Panc1 (cell line): ENCODE data around the gene PLA2G1B. TPM values are rescaled to one million over a fixed set of nuclear protein-coding genes. Genes with fewer than 3 reads are reported as not detected.

Experiments
- ATAC-seq: fragments of 200-7000 bp; cut with Tn5 transposase; 2 replicates; pipeline ENCODE4 v1.9.1; 2020; ENCODE audit warnings: mild to moderate bottlenecking, moderate library complexity
- BruUV-seq: library from RNA; stranded (reverse); fragments of 400-500 nt; replicated peaks from 2 replicates; lab custom pipeline; 2021; lab: Mats Ljungman, UMichigan
- CTCF ChIA-PET: fragments of 300-600 bp; sonication (Branson Sonifier 250); formaldehyde crosslinking; loops from one replicate; lab custom pipeline; 2022; ENCODE audit warnings: antibody characterized with exemption; lab: Charles Lee
- POLR2A ChIA-PET: fragments of 300-600 bp; sonication (Branson Sonifier 250); formaldehyde crosslinking; loops from one replicate; lab custom pipeline; 2022; ENCODE audit warnings: antibody characterized with exemption; lab: Charles Lee
- DNase-seq: peaks from one replicate; pipeline ENCODE4 v3.0.0-alpha.2; 2010; ENCODE audit warnings: low read depth, low spot score
- H3K27ac ChIP-seq: 2 replicates; pipeline ENCODE4 v1.5.1; 2011; ENCODE audit warnings: mild to moderate bottlenecking, low read length, inconsistent platforms
- H3K27me3 ChIP-seq: fragments of 200-500 bp; sonication (Bioruptor generic); 2 replicates; pipeline ENCODE4 v1.6.0; 2014; ENCODE audit warnings: low read length, inconsistent platforms; ENCODE audit not compliant: control insufficient read depth, insufficient read depth
- H3K36me3 ChIP-seq: fragments of 200-500 bp; sonication (Bioruptor generic); 2 replicates; pipeline ENCODE4 v1.5.1; 2014; ENCODE audit warnings: inconsistent platforms, mild to moderate bottlenecking, low read length, moderate library complexity; ENCODE audit not compliant: control insufficient read depth, insufficient read depth
- H3K4me1 ChIP-seq: 2 replicates; pipeline ENCODE4 v1.5.1; 2011; ENCODE audit warnings: inconsistent platforms, mild to moderate bottlenecking, low read length, moderate library complexity; ENCODE audit not compliant: control insufficient read depth, insufficient read depth
- H3K4me3 ChIP-seq, 2 experiments: 2 replicates each; pipeline ENCODE4 v1.5.1; 2011 to 2012; ENCODE audit warnings: low read depth in 2 of 2, low read length in 2 of 2, mild to moderate bottlenecking in 2 of 2, inconsistent platforms in 1 of 2, moderate library complexity in 1 of 2
- H3K9me3 ChIP-seq: fragments of 200-500 bp; sonication (Bioruptor generic); 2 replicates; pipeline ENCODE4 v1.5.1; 2014; ENCODE audit warnings: low read depth, mild to moderate bottlenecking, inconsistent platforms, low read length, moderate library complexity; ENCODE audit not compliant: control insufficient read depth, insufficient read depth
- CTCF ChIP-seq: fragments of 450-650 bp; IDR thresholded peaks from 2 replicates; pipeline ENCODE4 v1.5.1; 2017; ENCODE audit warnings: mild to moderate bottlenecking
- POLR2AphosphoS5 ChIP-seq: IDR thresholded peaks from 2 replicates; pipeline ENCODE4 v1.6.1; 2012; ENCODE audit warnings: mild to moderate bottlenecking, low read depth, low read length, moderate library complexity
- REST ChIP-seq, 2 experiments: IDR thresholded peaks; 2 replicates each; pipeline ENCODE4 v1.6.1; 2011 to 2012; ENCODE audit warnings: low read depth in 2 of 2, control low read depth in 1 of 2, low read length in 1 of 2, mild to moderate bottlenecking in 1 of 2, moderate library complexity in 1 of 2; ENCODE audit not compliant: insufficient read depth in 1 of 2
- SIN3A ChIP-seq: IDR thresholded peaks from 2 replicates; pipeline ENCODE4 v1.6.1; 2012; ENCODE audit warnings: low read depth, mild to moderate bottlenecking, low read length, moderate library complexity, borderline replicate concordance; ENCODE audit not compliant: insufficient read depth
- TCF7L2 ChIP-seq: IDR thresholded peaks from 2 replicates; pipeline ENCODE4 v1.6.1; 2011; ENCODE audit warnings: mild to moderate bottlenecking, low read depth, low read length, inconsistent platforms
- in situ Hi-C: cut with HindIII; loops from 2 replicates; pipeline ENCODE4 v1.10.0; 2016; ENCODE audit warnings: low sequenced_read_pairs, low pct_unique_long_range_greater_than_20kb
- intact Hi-C: fragments of 100-400 bp; cut with micrococcal nuclease; formaldehyde crosslinking; loops from one replicate; pipeline ENCODE4 v1.10.0; 2022; ENCODE audit not compliant: unreplicated experiment
- total RNA-seq: library from RNA; stranded (reverse); gene quantifications from one replicate; pipeline ENCODE4 v1.2.1, GENCODE V29; 2021; ENCODE audit not compliant: unreplicated experiment

The PLA2G1B gene
- total RNA-seq, 1 experiment from 2014 or later = 0.69 TPM

GRCh38 chr12:120352117-120352516, 24.5 kb upstream of the PLA2G1B start:
- ATAC-seq (no peak), DNase-seq (no peak)
- TF ChIP-seq POLR2AphosphoS5 = no peak
- no peak for TF ChIP-seq REST (IDR thresholded peaks at IDR 0.05; ENCODE audit: insufficient read depth in 1 of 2, low read depth in 2 of 2, low read length in 1 of 2)
- TF ChIP-seq SIN3A = no peak
- TF ChIP-seq CTCF = no peak
- no peak for TF ChIP-seq TCF7L2
- BruUV-seq = no TSS peak
- intact Hi-C loops = no loop called here
- in situ Hi-C loops = no loop called here
- H3K36me3 ChIP-seq = no peaks in the 10 kb centered on the region
- no peaks in the 10 kb centered on the region for H3K9me3 ChIP-seq
- peaks cover 9% of the 10 kb centered on the region for H3K4me1 ChIP-seq
- ChIA-PET POLR2A (interaction anchor here (0.7 kb wide), 1 partner anchor 14 kb away, joined by 8 read pairs; no protein-coding TSS in a partner anchor), CTCF (no interaction called here)
- H3K27me3 ChIP-seq = no peaks in the 10 kb centered on the region
- no peak overlapping the region for H3K4me3 ChIP-seq
- no peak overlapping the region for H3K27ac ChIP-seq

GRCh38 chr12:120350576-120351350, 23.2 kb upstream of the PLA2G1B start:
- in situ Hi-C loops = no loop called here
- CTCF ChIA-PET = interaction anchor here (0.9 kb wide), 1 partner anchor 9 kb away, joined by 3 read pairs; no protein-coding TSS in a partner anchor
- Histone ChIP-seq H3K4me1 (peaks cover 5% of the 10 kb centered on the region), H3K27ac (no peak overlapping the region), H3K36me3 (no peaks in the 10 kb centered on the region), H3K27me3 (no peaks in the 10 kb centered on the region), H3K9me3 (no peaks in the 10 kb centered on the region), H3K4me3 (no peak overlapping the region)
- ATAC-seq = no peak
- BruUV-seq = no TSS peak
- no peak for DNase-seq
- intact Hi-C loops = no loop called here
- TF ChIP-seq POLR2AphosphoS5 (no peak), REST (IDR thresholded peaks at IDR 0.05; ENCODE audit: insufficient read depth in 1 of 2, low read depth in 2 of 2, low read length in 1 of 2) (no peak)
- POLR2A ChIA-PET = no interaction called here
